Caki2 (cell line): Measurements from ENCODE around the gene WDPCP. TPM values are rescaled to one million over a fixed set of nuclear protein-coding genes. Genes with fewer than 3 reads are reported as not detected.
"Not testable (repeated sequence)": the region's sequence is repeated elsewhere in the genome, so short reads cannot be mapped to it uniquely, and the experiment has no call there.

Source experiments
- DNase-seq: peaks from one replicate; pipeline ENCODE4 v3.0.0-alpha.2; 2015; ENCODE audit warnings: low read depth
- in situ Hi-C: cut with HindIII; loops from 2 replicates; pipeline ENCODE4 v1.10.0; 2016; ENCODE audit warnings: low sequenced_read_pairs, low pct_unique_long_range_greater_than_20kb, mixed read lengths
- total RNA-seq: library from RNA; depleted of rRNA; stranded (reverse); fragments of >200 nt; shearing (Covaris generic); gene quantifications from 2 replicates; pipeline ENCODE4 v1.2.3, GENCODE V29; 2014; ENCODE audit warnings: low replicate concordance

Gene WDPCP
- total RNA-seq, 1 experiment from 2014 or later, result 4.9 TPM

DNA sequence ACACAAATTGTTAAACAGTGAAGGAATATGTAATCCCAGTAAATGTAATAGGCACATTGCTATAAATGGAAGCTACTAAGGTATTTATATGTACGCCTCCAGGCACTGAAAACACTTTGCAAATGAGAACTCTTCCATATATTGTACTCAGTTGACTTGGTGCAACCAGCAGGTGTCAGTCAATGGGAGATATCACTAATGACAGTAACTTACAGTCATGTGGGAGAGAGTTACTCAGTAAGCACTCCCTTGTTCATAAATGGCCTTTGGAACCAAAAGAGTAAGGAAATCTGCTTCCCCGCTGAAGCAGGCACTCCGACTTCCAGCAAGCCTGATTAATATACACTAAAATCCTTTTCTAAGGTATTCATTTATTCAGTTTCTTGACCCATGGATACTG is 6.4 kb upstream of the WDPCP start:
- in situ Hi-C loops, result no loop called here
- DNase-seq, result no peak

GRCh38 chr2:63591566-63592175 is 3.4 kb upstream of the WDPCP start:
- in situ Hi-C loops, result no loop called here
- no peak for DNase-seq

- in situ Hi-C loops, result no loop called here
- DNase-seq, result no peak
These were observed 2.5 kb upstream of the WDPCP start for GRCh38 chr2:63590626-63591408.

GRCh38 chr2:63589148-63589958 is 1.1 kb upstream of the WDPCP start:
- DNase-seq, result no peak
- in situ Hi-C loops, result no loop called here

GRCh38 chr2:63587814-63588384 is 378 bp downstream of the WDPCP start:
- no peak for DNase-seq
- in situ Hi-C loops, result no loop called here

DNA sequence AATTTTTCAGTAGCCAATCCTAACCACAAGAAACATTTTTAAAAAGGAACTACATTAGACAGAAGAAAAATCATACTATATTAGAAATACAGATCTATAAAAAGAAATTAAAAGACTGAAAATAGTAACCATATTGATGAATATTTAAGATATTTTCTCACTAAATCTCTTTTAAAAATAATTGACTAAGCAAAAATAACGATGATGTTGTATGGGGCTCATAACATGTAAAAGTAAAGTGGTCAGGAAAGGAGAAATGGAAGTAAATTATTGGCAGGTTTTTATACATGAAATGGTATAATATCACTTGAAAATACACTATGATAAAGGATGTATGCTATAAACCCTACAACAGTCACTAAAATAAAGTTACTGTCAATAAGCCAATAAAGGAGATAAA is 5.4 kb downstream of the WDPCP start:
- DNase-seq, result no peak
- in situ Hi-C loops, result no loop called here

- in situ Hi-C loops, result no loop called here
- no peak for DNase-seq
These were observed 6.8 kb downstream of the WDPCP start for GRCh38 chr2:63581298-63581961.

- DNase-seq, result no peak
- in situ Hi-C loops, result no loop called here
These were observed 7.5 kb downstream of the WDPCP start for GRCh38 chr2:63580651-63581297.

- in situ Hi-C loops, result no loop called here
- DNase-seq, result no peak
These were observed 9.5 kb downstream of the WDPCP start for GRCh38 chr2:63578767-63579166.

GRCh38 chr2:63576546-63576945 is 11.7 kb downstream of the WDPCP start:
- in situ Hi-C loops, result no loop called here
- no peak for DNase-seq

GRCh38 chr2:63573726-63574345 is 14.4 kb downstream of the WDPCP start:
- in situ Hi-C loops, DNase-seq: not testable (repeated sequence)

DNA sequence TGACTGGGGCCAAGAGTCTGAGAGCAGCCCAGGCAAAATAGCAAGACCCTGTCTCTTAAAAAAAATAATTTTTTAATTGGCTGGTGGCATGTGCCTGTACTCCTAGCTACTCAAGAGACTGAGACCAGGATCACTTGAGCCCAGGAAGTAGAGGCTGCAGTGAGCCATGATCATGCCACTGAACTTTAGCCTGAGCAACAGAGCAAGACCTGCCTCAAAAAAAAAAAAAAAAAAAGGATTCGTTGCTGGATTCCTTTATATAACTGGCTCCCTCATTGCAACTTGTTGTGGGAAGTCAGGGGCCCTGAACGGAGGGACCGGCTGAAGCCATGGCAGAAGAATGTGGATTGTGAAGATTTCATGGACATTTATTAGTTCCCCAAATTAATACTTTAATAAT is 15.3 kb downstream of the WDPCP start:
- DNase-seq, result peak; percentile 33
- in situ Hi-C loops, result not testable (repeated sequence)

- DNase-seq, result no peak
- in situ Hi-C loops, result no loop called here
These were observed 16.3 kb downstream of the WDPCP start for GRCh38 chr2:63572001-63572400.

DNA sequence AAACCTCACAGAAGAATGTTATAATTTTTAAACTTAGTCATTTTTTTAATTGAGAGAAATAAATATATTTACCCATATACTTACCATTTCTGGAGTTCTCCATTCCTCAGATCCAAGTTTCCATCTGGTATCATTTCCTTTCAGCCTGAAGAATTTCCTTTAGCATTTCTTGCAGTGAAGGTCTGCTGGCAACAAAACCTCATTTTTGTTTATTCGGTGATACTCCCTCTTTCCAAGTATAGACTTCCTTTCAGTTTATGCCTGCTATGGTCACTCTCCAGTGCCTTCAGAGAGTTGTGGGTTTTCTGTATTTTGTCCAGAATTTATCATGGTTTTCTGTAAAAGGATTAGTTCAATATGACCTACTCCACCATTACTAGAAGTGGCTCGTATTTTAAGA is 17.0 kb downstream of the WDPCP start:
- DNase-seq, result no peak
- in situ Hi-C loops, result no loop called here

GRCh38 chr2:63569740-63570139 is 18.5 kb downstream of the WDPCP start:
- in situ Hi-C loops, result no loop called here
- no peak for DNase-seq

- no peak for DNase-seq
- in situ Hi-C loops, result no loop called here
These were observed 25.5 kb downstream of the WDPCP start for GRCh38 chr2:63562751-63563150.

- in situ Hi-C loops, DNase-seq: not testable (repeated sequence)
These were observed 29.4 kb downstream of the WDPCP start for GRCh38 chr2:63558922-63559321.
